Stimulated activated CD8-positive, alpha-beta memory T cell treated with anti-CD3 and anti-CD28 coated beads, Interleukin-12 subunit alpha, Interleukin-12 subunit beta, amount 100 ng/mL, for 24 hours (primary cell): Measurements from ENCODE around the gene AREL1.
"Not testable (repeated sequence)": the region's sequence is repeated elsewhere in the genome, so short reads cannot be mapped to it uniquely, and the experiment has no call there.

Experiments
- DNase-seq: peaks from one replicate; pipeline ENCODE4 v3.0.0-alpha.2; 2020; ENCODE audit errors: extremely low read depth

AREL1 gene, protein sequence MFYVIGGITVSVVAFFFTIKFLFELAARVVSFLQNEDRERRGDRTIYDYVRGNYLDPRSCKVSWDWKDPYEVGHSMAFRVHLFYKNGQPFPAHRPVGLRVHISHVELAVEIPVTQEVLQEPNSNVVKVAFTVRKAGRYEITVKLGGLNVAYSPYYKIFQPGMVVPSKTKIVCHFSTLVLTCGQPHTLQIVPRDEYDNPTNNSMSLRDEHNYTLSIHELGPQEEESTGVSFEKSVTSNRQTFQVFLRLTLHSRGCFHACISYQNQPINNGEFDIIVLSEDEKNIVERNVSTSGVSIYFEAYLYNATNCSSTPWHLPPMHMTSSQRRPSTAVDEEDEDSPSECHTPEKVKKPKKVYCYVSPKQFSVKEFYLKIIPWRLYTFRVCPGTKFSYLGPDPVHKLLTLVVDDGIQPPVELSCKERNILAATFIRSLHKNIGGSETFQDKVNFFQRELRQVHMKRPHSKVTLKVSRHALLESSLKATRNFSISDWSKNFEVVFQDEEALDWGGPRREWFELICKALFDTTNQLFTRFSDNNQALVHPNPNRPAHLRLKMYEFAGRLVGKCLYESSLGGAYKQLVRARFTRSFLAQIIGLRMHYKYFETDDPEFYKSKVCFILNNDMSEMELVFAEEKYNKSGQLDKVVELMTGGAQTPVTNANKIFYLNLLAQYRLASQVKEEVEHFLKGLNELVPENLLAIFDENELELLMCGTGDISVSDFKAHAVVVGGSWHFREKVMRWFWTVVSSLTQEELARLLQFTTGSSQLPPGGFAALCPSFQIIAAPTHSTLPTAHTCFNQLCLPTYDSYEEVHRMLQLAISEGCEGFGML

DNA sequence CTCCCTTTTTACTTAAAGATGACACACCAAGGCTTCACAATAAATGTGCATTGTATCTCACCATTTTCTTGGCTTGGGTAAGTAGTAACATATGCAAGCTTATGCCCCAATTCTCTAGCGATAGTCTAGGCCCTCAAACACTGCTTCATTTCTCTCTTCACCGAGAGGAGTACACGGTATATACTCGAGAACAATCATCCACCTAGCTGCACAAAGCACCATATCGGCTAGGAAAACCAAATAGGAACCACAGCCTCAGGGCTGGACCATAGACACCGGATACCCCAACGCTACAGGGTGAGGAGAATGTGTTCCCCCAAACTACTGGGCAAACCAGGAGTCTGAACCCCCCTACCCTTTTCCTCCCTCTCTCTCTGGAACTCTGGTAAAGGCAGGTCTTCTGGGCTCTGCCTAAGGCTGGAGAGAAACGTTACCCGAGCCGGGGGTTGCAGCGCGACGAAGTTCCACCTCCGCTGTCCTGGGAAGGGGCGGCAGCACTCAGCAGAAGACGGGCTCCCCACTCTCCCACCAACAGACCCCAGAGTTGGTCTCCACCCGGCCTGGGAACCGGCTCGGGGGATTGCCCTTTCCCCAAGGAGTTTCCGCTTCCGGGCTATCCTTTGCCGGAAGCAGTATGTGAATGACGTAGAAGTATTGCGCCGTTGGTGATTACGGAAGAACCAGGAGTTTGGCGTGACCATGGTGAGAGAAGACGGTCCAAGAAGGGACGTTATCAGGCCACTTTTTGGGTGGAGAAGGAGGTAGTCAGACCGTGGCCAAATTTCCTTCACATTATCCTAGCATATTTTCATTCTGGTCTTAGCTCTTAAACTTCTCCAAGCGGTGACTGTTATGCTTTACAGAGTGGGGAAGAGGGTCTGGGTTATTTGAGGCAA, at the start of gene AREL1, which contains the start of gene FCF1:
Gene AREL1, minus strand, starts transcription at position 582 of the 896 bp plus-strand sequence. CDS start 27,465 bp downstream, outside the sequence.
Gene FCF1, plus strand, starts transcription at position 646 of the 896 bp plus-strand sequence. Its CDS starts 54 bp downstream, at position 700.
- peak; percentile 67 for DNase-seq

DNA sequence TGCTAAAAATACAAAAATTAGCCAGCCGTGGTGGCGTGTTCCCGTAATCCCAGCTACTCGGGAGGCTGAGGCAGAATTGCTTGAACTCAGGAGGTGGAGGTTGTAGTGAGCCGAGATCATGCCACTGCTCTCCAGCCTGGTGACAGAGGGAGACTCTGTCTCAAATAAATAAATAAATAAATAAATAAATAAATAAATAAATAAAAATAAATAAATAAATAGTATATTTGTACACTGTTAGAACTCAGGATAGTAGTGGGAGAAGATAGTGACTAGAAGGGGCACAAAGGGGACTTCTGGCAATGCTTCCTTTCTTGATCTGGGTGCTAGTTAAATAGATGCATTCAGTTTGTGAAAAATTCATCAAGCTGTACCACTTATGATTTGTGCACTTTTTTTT, 45.6 kb upstream of the AREL1 start:
- not testable (repeated sequence) for DNase-seq

DNA sequence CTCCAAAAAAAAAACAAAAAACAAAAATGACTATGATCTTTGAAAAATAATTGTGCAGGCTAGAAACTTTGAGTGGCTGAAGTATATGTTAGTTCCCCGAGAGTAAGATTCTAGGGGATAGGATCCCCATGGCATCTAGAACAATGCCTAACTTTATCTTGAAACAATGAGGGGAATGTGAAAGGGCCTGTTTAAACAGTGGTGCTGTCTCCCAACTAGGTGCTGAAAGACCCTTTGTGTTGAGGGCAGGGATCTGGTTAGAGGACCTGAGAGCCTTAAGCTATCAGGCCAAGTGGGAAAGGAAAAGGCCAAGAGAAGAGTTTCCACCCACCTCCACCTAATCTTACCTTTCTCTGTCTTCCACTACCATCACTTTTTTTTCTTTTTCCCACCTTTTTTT, 43.4 kb upstream of the AREL1 start:
- no peak for DNase-seq

DNA sequence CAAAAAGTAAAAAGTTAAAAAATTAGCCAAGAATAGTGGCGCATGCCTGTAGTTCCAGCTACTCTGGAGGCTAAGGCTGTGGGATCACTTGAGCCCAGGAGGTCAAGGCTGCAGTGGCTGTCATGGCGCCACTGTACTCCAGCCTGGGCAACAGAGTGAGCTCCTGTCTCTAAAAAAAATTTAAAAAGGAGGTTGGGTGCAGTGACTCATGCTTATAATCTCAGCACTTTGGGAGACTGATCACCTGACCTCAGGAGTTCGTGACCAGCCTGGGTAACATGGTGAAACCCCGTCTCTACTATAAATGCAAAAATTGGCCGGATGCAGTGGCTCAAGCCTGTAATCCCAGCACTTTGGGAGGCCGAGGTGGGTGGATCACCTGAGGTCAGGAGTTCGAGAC, 42.0 kb upstream of the AREL1 start:
- no peak for DNase-seq

DNA sequence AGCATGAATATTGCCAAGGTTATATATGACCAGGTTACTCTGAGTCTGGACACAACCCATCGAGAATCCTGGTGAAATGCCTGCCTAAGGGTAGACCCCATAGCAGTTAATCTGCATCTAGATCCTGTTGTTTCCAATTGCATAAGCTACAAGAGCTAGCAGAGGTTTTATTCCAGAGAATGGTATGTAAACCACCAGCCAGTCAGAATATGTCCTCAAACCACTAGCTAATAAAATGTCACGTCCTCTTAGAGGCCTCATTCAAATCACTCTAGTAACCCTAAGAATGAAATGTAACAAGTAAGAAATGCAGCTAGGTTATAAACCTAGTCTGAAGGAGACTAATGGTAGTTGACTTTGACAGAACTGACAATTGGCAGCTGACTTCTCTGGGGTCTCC, 41.3 kb upstream of the AREL1 start:
- no peak for DNase-seq

DNA sequence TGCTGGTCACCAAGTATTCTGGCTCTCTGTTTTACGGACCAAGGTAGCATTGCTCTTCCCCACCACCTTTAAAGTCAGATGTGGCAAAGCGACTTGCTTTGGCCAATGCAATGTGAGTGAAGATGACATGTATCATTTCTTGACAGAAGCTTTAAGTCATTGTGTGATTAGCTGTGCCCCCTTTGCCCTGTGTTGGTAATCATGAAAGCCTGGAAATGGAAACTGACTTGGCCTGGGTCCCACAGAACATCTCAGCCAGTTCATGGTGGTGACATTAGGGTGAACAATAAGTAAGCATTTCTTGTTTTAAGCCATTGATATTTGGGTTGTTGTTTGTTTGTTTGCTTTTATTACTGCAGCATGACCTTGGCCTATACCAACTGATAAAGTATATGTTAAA, 34.4 kb upstream of the AREL1 start:
- no peak for DNase-seq

DNA sequence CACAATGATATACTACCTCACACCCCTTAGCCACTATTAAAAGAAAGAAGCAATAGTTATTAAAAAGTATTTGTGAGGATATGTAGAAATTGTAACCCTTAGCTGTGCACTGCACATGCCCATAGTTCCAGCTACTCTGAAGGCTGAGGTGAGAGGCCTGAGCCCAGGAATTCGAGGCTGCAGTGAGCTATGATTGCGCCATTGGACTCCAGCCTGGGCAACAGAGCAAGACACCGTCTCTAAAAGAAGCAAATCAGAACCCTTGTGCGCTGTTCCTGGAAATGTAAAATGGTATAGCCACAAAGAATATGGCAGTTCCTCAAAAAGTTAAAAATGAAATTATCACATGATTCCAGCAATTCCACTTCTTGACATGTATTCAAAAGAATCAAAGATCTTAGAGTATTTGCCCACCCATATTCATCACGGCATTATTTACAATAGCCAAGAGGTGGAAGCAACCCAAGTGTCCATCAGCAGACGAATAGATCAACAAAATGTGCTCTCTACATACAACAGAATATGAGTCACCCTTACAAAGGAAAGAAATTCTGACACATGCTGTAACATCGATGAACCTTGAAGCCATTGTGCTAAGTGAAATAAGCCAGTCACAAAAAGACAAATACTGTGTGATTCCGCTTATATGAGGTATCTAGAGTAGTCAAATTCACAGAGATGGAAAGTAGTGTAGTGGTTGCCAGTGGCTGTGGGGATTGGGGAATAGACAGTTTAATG, 26.6 kb upstream of the AREL1 start:
- DNase-seq = no peak

DNA sequence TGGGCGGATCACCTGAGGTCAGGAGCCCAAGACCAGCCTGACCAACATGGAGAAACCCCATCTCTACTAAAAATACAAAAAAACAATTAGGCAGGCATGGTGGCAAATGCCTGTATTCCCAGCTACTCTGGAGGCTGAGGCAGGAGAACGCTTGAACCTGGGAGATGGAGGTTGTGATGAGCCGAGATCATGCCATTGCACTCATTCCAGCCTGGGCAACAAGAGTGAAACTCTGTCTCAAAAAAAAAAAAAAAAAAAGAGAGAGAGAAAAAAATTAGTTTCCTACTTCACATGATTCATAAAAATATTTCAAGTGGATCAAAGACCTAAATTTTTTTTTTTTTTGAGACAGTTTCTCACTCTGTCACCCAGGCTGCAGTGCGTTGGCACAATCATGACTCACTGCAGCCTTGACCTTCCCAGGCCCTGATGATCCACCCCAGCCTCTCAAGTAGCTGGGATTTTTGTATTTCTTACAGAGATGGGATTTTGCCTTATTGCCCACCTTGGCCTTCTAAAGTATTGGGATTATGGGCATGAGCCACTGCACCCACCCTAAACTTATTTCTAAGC, 25.0 kb upstream of the AREL1 start:
- DNase-seq = no peak

DNA sequence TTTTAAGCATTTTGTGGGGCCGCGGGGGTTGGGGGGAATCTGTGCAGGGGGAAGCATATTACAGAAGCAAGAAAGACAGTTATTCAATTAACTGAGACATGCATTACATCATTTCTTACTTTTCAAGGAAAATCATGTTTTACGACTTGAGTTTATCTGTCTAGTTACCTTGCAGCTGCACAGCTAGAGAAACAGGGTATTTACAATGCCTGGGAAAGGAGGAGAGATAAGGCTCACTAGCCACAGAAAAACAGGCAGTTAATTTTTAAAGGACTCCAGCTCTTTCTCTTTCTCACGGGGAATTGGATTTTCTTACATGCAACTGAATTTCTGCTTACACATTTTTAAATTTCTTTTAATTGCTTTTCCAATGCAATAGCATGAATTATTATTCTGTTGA, 22.2 kb upstream of the AREL1 start:
- DNase-seq = no peak

DNA sequence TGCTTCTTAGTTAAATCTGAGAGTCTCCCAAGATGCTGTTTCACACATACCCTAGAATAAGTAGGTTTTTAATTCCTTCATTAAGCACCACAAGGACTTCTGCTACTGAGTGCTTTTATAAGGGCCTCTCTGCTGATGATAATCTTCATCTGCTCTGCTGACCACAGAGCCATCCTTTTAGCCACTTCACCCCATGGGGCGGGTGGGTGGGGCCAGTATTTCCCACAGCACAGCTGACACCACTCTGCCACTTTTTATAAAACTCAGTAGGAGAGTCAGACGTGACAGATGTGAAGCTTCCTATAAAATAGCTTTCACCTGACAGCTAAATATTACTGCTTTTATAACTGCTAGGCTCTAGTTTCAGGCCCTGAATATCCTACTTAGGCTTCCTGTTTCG, 20.3 kb upstream of the AREL1 start:
- no peak for DNase-seq

DNA sequence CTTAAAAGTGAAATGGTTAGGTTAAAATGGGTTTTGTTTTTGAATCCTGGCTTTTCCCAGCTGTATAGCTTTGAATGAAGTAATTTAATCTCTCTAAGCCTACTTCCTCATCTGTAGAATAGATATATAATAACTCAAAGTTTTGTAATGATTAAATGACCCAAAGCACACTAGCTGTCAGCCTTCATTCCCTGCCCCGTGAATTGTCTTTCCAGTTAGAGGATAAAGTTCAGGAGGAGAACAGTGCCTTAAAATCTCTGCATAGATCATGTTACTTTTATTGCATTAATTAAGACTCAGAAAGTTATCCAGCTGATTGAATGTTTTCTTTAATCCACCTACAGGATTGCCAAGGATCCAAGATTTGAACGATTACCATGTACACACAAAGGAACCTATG, 19.5 kb upstream of the AREL1 start:
- DNase-seq = no peak

DNA sequence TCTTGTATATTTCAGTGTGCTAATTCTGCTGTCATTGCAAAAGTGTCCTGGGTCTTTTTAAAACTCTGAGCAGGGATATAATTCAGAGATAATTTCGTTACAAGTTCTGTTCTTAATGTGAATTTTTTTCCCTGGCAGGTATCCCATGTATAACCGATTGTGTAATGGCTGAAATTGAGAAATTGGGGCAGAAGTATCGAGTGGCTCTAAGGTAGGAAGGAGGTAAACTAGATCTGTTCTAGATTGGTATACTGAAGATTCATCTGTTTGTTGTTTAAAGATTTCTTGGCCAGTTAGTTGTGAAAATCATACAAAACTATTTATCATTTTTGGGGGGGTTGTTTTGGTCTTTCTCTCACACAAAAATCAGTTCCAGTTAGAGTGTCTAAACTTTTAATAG, 10.3 kb upstream of the AREL1 start:
- no peak for DNase-seq

DNA sequence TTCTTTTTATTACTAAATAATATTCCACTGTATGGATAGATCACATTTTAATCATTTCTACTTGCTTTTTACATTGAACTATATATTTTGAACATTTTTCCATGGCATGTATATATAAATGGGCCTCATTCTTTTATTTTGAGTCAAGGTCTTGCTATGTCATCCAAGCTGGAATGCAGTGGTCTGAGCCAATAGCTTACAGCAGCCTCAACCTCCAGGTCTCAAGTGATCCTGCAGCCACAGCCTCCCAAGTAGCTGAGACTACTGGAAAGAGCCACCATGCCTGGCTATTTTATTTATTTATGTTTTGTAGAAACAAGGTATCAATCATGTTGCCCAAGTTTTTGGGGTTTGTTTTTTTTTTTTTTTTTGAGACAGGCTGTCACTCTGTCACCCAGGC, 7.6 kb upstream of the AREL1 start:
- no peak for DNase-seq

DNA sequence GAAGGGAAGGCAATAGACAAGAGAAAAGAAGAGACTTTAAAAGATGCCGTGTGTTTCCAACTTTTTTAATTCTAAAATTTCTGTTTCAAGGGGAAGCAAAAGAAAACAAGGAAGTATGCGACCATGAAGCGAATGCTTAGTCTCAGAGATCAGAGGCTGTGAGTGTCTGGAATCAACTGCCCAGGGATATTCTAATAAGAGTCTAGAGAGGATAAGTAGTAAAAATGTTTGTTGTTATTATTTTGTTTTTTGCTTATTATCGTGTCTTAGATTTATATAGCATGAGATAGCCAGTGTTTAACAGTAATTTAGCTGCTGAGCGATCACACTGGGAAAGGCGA, 485 bp upstream of the AREL1 start:
- DNase-seq = no peak

DNA sequence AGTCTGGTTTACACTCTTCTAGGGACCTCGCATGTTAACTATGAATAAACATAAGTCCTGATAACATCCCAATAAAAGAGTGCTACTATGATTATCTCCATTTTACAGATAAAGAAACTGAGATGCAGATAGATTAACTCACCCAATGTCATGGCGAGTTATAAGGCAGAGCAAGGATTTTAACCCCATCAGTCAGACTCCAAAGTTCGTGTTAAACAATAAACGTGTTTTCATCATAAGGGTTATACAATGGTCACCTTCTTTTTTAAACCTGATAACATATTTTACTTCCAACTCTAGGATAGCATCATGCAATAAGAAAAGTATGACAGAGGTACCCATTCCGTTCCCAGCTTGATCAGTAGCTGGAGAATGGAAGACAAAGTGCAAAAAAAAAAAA, 1.2 kb downstream of the AREL1 start:
- DNase-seq = no peak

DNA sequence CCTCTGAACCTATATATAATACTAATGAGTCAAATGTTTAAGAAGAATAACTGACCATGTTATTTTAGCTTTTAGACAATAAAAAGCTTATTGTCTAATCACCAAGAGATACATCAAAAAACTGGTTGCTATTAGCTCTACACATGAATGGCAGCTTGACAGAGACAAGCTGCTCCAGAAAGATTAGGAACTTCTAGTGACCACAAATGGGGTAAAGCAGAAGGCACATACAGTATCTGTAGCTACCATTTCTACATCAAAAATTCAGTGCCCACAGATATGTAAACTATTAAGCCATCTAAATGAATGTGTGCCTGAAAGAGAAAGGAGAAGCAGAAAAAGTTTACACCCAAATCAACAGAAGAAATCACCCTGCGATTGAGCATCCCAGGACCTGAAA, 2.4 kb downstream of the AREL1 start:
- DNase-seq = no peak

DNA sequence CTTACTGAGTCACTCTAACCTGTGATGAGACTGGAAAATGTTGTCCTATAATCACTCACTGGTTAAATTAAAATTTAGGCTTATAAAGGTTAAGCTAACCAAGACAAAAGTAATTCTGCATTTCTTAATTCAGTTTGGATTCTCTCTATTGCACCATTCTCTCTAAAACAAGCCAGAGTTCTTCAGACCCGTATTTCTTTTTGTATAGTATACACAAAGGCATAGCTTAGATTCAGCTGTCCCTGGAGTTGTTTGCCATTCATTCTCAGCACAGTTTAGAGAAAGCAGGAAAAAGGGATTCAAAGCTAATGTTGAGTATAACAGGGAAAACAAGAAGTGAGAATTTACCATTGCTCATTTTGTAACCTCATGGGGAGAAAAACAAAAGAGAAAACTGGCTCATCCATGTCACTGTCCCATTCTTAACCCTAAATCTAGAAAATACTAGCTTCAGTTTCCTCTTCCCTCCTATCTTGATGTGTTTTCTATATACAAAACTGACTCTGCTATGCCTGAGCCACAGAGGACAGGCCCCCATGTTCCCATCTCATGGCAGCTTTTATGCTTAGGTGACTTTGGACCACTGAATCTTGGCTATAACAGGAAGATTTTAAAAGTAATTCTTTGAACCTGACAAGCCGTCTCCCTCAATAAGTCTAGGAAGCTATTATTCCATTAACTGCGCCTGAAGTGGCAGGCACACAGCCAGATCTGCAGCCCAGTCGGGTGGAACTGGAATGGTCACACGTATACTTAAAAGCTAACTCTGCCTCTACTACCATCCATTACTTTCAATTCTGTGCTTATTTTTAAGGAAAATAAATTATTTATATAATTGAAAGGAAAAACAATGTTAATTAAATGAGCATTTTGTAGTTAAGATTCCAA, 7.0 kb downstream of the AREL1 start:
- DNase-seq = no peak

DNA sequence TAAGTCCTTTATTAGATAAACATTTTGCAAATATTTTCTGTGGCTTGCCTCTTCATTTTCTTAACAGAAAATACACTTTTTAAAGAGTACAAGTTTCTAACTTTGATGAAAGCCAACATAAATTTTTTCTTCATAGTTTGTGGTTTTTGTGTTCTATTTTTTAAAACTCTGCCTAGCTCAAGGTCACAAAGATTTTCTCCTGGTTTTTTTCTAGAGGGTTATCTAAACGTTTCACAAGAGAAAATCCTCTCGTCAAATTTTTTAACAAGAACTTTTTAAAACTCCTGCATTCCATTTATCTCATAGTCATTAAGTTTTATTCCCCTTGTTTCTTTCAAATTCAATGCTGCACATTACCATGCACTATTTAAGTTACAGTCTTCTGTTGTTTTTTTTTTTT, 8.2 kb downstream of the AREL1 start:
- DNase-seq = no peak

DNA sequence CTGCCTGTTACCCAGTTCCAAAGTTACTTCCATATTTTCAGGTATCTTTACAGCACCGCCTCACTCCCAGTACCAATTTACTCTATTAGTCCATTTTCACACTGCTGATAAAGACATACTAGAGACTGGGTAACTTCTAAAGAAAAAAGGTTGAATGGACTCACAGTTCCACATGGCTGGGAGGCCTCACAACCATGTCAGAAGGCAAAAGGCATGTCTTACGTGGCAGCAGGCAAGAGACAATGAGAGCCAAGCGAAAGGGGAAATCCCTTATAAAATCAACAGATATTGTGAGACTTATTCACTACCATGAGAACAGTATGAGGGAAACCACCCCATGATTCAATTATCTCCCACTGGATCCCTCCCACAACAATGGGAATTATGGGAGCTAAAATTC, 9.8 kb downstream of the AREL1 start:
- no peak for DNase-seq

DNA sequence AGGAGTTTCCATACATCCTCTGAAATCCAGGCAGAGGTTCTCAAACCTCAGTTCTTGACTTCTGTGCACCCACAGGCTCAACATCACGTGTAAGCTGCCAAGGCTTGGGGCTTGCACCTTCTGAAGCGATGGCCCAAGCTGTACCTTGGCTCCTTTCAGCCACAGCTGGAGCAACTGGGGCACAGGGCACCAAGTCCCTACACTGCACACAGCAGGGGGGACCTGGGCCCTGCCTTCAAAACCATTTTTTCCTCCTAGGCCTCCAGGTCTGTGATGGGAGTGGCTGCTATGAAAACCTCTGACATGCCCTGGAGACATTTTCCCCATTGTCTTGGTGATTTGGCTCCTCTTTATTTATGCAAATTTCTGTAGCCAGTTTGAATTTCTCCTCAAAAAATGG, 10.6 kb downstream of the AREL1 start:
- DNase-seq = no peak
